GM18526 (cell line): Measurements from ENCODE around the gene SEMA3G.

Source experiments
- POLR2A ChIP-seq: IDR thresholded peaks from 3 replicates; pipeline ENCODE4 v1.6.1; 2011; ENCODE audit not compliant: insufficient read length; ENCODE audit errors: extremely low read depth

Gene SEMA3G

GRCh38 chr3:52483577-52484381, 38.9 kb upstream of the SEMA3G start:
- TF ChIP-seq POLR2A = no peak

GRCh38 chr3:52483081-52483480, 38.2 kb upstream of the SEMA3G start:
- no peak for TF ChIP-seq POLR2A

GRCh38 chr3:52481819-52482521, 37.1 kb upstream of the SEMA3G start:
- TF ChIP-seq POLR2A = no peak

DNA sequence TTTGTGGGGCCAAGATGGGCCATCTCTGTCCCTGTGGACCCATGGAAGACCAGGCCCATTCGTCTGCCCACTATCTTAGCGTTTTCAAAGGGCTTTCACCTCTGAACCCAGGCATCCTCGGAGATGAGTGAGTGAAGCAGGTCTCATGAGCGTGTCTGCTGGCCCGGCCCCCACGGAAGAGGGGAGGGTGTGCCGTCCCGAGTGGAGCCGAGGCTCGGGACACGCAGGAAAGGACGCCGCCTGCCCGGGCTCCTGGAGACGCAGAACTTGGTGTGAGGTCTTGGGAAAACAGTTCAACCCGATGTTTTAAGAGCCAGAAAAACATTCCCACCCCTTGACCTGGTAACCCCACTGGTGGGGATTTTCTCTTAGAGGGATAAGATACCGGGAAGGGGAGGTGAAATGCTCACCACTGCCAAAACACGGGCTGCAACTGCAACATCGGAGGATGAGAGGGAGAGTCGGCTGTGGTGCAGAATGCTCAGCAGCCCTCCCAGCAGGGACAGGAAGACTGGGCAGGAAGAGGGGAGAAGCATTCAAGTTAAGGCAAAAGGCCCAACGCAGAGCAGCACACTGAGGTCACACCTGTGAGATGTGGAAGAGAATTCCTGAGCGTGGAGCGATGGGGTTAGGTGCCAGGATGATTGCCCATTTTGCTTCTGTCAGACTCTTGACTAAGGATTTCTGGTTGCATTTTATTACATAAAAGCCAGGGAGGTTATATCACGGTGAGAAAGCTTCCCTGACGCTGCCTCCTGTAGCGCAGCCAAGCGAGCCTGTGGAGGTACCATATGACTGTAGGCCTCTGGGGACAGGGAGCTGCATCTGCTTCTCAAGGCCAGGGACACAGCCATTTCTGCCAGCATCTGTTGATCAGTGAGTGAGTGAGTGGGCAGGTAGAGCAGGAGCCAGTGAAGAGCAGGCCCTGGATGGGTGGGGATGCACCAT, 36.1 kb upstream of the SEMA3G start:
- TF ChIP-seq POLR2A = no peak

DNA sequence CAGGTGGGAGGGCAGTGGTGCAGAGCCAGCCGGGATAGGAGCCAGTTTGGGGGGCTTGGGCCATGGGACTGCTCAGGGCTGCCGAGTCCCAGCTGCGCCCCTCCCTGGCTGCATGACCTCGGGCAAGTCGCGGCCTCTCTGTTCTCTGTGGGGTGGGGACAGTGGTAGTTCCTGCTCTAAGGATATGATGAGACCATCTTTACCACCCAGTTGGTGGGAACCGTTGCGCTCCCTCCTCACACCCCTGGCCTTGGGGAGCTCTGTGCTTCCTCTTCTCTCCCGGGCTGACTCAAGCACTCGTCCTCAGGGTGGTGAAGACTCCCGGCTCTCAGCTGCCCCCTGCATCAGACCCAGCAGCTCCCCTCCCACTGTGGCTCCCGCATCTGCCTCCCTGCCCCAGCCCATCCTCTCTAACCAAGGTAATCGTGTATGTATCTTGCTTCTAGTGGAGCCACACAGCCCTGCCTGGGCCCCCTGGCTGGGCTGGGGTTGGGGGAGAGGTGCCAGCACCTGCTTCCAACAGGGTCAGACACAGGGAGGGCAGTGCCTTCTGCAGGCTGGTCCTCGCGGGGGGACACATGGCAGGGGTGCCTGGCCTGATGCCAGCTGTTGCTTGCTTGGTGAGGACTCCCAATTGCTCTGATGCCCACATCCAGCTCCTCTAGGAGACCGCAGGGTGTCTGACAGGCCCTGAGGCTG, 35.1 kb upstream of the SEMA3G start:
- TF ChIP-seq POLR2A = no peak

DNA sequence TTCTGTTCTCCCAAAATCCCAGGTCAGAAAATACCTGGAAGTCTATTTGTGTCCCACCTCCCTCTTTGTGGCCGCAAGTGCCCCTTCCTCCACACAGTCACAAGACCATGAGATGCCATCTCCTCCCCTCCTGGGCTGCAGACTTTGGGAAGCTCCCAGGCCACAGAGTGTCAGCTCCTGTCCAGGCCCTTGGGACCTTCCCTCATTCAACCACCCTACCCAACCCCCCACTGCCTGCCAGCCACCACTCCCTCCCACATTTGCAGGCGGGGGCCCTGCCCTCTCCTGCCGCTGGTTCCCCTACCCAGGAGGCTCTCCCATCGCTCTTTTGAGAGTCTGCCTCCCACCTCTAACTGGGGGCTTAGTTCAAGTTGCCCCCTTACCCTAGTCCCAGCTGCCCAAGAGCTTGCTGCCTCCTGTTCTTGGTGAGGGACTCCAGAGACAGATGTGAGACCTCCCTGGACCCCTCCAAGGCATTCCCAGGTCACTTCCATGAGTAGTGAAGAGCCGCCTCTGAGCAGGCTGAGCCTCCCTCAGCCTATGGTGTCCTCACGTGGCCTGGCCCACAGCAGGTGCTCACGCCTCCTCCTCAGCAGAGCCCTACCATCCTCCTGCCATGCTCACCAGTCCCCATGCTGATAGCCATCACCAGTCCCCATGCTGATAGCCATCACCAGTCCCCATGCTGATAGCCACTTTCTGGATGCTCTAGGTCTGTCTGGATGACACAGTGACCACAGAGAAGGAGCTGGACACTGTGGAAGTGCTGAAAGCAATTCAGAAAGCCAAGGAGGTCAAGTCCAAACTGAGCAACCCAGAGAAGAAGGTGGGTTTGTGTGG, 34.4 kb upstream of the SEMA3G start:
- TF ChIP-seq POLR2A = no peak

- no peak for TF ChIP-seq POLR2A
Measured at GRCh38 chr3:52477796-52478095, 32.8 kb upstream of the SEMA3G start.

DNA sequence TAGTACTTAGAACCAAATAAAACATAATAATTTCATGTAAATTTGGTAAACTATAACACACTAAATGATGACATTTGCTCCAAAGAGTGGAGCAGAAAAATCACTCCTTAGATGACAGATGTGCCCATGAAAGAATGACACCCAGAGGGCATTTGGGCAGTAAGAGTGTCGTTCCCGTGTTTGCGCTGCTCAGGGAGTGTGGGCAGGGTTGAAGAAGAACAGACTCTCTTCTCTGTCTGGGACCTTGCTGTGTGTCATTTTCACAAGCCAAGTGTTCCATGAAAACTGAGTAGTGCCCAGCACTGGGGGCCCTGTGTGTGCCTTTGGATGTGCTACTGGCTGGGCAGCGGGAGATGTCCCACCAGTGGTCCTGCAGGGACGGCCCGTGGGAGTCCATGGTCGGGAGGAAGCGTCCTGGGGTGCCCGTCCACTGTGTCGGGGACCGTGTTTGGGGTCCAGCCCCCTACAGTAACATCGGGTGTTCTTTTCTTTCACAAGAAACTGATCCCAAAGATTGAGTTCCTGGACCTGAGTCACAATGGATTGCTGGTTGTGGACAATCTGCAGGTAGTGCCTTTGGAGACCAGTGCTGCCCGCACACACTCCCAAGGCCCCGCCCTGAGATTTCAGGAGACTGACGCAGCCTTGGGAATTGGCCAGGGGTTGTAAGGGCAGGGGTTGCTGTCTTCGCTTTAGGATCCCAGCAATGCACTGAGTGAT, 32.3 kb upstream of the SEMA3G start:
- TF ChIP-seq POLR2A = no peak

- TF ChIP-seq POLR2A = no peak
Measured at GRCh38 chr3:52473026-52473425, 28.1 kb upstream of the SEMA3G start.

GRCh38 chr3:52472239-52473000, 27.5 kb upstream of the SEMA3G start:
- no peak for TF ChIP-seq POLR2A

DNA sequence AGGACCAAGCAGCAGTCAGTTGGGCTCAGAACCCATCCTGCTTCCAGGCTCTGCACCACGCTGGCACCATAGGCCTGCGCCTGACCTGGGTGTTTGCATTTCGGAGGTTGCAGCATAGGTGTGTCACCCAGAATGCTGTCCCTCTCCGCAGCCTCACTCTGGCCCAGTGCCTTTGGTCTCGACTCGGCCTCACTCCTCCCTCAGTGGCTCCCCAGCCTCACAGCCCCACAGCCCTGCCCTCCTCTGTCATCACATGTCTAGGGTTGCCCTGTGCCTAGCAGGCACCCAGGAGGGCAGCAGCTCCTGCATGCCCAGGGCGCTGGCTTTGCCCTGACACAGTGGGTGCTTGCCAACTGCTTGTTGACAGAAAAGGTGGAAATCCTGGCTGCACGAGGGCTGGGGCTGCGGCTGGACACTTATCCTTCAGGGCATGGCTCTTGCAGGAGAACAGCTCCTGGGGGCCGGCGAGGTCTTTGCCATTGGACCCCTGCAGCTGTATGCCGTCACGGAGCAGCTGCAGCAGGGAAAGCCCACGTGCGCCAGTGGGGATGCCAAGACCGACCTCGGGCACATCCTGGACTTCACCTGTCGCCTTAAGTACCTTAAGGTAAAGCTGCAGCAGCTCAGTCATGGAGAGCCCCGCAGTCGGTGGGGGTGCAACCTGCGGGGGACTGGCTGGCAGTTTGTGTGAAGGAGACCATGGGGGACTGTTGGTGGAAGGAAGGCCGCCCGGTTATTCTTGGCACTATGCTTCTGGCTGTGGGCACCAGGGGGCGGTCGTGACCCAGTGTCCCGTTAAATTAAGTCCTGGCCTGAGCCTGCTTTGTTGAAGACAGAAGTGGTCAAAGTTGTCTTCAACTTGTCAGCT, 26.7 kb upstream of the SEMA3G start:
- TF ChIP-seq POLR2A = no peak

GRCh38 chr3:52470920-52471319, 26.0 kb upstream of the SEMA3G start:
- TF ChIP-seq POLR2A = no peak
